Ecto neural progenitor cell (in vitro differentiated cells): ENCODE results near the gene HACD1.
A peak's percentile ranks its signal among the peaks of the same experiment; 100 is the strongest.

Source experiments
- DNase-seq: peaks from one replicate; pipeline ENCODE4 v3.0.0-alpha.2; 2018; ENCODE audit warnings: low spot score

Gene HACD1, protein sequence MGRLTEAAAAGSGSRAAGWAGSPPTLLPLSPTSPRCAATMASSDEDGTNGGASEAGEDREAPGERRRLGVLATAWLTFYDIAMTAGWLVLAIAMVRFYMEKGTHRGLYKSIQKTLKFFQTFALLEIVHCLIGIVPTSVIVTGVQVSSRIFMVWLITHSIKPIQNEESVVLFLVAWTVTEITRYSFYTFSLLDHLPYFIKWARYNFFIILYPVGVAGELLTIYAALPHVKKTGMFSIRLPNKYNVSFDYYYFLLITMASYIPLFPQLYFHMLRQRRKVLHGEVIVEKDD

DNA sequence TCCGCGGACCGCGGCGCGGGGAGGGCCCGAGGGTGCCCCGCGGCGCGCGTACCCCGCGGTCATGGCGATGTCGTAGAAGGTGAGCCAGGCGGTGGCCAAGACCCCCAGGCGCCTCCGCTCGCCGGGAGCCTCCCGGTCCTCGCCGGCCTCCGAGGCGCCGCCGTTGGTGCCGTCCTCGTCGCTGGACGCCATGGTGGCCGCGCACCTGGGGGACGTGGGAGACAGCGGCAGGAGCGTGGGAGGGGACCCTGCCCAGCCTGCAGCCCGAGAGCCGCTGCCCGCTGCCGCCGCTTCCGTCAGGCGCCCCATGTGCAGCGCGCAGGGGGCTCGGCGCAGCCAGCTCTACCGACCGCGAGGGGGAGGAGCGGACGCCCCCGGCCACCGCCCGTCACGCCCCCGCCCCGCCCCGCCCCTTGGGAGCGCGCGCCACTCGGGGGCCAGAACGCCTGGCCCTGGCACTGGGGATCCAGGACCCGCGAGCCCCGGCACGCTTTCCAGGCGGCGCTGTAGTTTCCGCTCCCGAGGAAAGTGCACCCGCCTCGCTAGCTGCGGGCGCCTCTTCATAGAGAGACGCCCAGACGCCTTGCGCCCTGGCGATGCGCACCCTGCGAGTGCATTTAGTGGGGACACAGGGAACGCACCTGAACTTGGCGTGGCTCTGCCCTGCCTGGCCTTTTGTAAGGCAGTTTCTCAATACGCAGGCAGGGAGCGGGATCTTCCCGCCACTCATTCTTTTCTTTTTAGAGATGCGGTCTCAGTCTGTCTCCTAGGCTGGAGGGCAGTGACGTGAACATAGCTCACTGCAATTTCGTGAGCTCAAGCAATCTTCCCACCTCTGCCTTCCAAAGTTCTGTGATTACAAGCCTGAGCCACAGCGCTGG lies at the start of gene HACD1:
Gene HACD1, minus strand, starts transcription at position 344 of the 881 bp plus-strand sequence. Its CDS starts 35 bp downstream, at position 309.
- DNase-seq, result peak; percentile 85

DNA sequence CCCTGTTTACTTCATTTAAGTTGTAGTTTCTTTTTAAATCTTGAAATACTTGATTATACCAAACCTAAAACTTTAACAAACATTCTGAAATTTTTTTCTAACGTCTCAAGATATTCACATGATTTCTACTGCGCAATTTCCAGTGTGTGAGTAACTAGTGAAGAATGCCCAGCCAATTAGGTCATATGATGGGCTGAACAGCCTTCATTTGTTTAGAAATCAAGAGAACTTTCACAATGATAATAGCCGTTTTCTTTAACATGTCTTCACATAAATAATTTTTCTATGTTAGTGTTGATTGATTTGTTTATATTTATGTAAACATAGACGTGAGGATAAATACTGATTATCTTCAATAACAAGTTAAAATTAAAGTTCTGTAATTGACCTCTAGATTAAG lies 48.6 kb upstream of the HACD1 start:
- no peak for DNase-seq

DNA sequence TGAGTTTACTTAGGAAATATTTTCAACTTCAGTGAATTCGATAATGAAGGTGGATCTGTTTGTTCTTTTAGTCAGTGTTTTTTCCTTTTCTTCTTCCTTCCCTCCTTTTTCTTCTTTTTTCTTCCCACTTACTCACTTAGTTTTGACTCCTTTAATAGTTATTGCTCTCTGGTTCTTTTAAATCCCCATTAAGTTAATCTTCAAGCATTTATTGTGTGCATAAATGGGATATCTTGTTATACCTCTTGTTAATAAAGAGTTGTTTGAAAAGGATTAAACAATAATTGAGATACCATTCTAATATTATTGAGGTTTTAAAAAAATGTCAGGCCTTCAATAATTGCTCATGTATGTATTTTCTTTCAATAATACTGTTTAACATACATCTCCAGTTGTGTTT lies 46.3 kb upstream of the HACD1 start:
- DNase-seq, result no peak

DNA sequence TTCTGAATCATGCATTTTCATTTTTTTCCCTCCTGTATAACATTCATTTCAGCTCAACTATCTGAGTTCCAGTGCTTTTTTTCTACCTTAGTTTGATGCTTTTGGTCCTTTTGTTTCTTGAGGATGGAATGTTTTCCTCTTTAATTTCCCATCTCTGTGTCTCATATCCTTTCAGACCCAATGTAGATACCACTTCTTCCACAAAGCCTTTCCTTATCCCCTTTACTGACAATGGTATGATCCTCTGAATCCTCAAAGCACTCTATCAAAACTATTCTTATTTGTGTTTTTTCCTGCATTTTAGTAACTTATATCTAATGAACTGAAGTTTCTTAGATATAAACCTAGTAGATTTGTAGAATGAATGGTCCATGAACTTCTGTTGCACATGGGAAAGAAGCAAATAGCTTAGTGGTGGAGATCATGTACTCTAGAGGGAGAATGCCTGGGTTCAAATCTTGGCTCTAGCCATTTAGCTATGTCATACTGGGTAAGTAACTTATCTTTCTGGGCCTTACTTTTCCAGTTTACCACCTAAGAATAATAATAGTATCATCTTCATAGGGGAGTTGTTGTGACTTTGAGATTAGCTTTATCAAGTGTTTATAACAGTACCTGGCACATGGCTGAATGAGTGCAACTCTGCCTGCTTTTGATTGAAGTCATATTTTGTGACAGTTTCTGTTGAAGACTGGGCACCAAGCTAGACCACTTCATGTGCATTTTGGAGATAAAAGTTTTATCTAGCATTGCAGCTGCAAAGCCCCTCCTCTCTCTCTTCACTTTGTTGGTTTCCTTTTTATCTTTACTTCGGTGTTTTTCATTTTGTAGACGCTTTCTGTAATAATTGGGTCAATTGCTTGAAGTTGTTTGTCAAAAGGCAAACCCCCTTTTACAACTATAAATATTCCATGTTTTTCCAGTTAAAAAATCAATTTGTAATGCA lies 45.3 kb upstream of the HACD1 start:
- no peak for DNase-seq

DNA sequence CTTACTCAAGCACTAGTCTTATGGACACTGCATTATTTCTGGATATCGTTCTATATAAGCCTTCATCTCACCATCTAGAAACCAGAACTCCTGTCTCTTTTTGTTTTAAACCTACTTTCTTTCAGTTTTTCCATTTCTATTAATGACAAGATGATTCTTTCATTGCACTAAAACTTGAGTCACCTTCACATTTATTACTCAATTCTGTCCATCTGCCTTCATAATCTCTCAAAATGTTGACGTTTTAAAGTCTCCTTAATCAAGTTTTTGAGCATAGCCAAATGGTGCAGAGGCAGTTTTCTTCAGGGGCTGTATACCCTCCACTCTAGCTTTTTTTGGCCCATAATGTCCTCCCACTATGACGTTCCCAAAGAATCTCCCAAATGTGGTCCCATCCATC lies 44.3 kb upstream of the HACD1 start:
- no peak for DNase-seq

DNA sequence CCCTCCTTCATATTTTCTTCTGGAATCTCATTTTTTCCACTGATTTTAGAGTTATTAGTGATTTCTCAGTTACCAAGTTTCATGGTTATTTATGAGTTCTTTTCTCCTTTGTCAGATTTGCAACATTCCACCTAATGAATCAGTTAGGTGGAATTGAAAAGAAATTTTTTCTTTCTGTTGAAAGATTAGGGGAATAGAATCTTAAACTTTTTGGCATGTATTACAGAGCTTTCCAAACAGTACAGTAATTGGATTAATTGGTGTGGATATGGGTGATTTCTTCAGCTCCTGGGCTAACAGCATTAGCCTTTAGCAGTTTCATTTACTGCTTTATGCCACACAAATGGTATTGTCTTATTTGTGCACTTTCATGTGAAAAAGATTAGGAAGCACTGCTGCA lies 43.7 kb upstream of the HACD1 start:
- no peak for DNase-seq

DNA sequence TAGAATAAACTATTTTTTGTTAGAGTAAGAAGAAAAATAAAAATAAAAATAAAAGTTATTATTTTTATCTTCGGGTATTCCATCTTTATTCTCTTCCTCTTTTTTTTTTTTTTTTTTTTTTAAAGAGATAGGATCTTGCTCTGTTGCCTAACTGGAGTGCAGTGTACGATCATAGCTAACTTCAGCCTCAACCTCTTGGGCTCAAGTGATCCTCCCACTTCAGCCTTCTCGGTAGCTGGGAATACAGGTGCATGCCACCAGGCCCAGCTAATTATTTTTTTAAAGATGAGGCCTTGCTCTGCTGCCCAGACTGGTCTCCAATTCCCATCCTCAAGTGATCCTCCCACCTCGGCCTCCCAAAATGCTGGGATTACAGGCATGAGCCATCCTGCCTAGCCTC lies 42.2 kb upstream of the HACD1 start:
- DNase-seq, result no peak

DNA sequence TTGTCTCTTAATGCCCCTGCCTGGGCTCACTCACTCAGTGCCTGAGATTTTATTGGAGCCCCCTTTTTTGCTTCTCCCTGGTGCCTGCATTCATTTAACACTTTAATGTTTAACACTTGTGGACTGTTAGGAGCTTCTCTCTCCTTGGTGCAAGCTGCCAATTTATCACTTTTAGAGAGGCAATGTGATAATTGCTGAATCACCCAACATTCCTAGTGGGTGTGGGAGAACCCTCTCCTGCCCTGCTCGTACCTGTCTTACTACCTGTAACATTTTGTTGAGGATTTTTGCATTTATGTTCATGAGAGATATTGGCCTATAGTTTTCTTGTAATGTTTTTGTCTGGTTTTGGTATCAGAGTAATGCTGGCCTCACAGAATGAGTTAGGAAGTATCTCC lies 39.9 kb upstream of the HACD1 start:
- DNase-seq, result no peak

DNA sequence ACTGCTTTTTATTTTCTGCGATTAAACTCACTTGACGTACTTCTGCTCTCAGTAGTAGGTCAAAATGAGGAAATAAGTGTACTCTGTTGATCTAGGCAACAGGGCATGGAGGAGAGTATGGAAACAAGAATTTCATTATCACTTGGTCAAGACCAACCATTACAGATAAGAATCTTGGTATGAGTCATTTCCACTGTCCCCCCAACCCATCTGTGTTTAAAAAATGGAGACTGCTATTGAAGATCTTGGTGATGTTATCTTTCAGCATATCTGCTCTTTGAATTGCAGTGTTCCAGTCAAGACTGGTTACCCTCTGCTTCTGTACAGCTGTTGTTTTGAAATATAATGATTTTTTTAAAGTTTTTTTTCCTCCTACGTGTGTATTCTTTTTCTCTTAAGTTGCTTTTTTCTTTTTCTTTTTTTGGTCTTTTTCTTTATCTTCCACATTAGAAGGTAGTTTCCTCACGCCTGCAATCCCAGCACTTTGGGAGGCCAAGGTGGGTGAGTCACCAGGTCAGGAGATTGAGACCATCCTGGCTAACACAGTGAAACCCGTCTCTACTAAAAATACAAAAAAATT lies 38.5 kb upstream of the HACD1 start:
- DNase-seq, result no peak

DNA sequence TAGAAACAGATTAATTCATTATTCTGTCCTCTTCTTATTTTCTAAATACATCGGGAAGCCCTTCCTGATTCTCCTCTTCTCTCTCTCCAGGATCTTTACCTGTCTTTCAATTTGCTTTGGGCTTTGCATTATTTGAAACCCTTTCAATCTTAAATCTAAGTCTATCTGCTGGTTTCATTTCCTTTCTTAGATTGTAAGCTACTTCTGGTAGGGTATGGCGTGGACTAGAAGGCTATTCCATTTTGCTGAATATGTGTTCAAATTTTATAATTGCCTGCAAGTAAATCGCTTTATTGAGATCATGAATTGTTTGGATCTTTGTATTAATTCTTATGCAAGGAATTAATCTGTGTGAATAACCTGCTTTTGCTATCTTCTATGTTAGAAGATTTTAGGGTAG lies 37.8 kb upstream of the HACD1 start:
- no peak for DNase-seq

DNA sequence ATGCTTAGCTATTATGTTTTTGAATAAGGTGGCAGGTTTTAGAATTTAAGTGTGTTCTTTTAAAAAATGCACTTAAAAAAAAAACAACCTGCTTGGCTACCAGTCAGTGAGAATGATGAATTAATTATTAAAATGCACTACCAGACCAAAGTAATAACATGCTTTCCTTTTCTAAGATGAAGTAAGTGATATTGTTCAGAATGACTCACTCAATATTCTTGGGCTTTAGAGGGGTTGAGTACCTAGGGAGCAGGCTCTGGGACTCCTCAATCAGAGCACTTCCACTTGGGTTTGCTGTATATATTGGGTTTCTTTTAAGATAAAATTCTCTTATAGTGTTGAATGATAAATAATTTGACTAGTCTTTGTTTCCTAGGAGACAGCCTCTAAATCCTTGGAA lies 35.4 kb upstream of the HACD1 start:
- no peak for DNase-seq

DNA sequence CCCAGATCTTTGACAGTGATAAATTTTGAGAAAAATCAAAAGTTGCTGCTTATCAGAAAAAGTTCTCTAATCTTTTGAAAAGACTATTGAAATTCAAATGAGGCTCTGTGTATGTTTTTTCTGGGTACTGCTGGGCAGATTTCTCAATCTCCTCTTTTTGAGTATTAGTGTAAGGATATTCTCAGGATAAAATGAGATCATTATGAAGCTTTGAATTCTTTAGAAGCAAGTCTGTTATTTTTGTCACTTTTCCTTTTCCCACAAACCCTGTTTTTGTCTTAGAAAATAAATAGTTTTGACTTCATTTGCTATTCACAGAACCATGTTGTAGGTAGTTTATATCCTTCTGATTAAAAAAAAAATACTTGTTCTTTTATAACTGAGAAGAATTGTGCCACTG lies 34.7 kb upstream of the HACD1 start:
- no peak for DNase-seq

DNA sequence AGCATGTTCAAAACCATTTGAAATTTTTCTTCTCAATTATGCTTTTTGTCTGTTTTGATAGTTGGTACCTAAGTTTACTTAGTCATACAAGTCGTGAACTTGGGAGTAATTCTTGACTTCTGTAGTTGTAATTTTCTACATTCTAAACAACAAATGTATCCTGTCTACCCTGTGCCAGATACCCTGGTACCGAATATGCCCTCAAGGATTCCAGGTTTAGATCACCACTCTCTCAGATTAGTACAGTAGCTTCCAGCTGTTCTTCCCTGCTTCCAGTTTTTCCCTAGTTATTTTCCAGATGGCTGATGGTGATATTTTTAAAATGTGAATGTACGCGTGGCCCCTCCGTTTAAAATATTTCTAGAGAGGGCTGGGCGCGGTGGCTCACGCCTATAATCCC lies 33.2 kb upstream of the HACD1 start:
- DNase-seq, result no peak

DNA sequence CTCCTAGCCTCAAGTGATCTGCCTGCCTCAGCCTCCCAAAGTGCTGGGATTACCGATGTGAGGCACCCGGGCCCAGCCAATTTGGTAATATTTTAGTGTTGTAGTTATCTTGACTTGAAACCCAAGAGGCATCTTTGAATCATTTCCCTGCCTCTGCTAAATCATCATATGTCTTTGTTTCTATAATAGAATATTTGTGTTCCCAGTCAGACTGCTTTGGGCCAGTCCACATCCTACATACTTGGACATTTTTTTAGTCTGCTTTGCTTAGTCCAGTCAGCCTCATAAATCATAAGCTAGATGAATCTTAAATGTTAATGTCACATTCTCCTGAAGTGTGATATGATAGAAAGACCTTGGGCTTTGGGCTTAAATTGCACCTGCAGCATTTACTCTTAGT lies 32.7 kb upstream of the HACD1 start:
- no peak for DNase-seq

DNA sequence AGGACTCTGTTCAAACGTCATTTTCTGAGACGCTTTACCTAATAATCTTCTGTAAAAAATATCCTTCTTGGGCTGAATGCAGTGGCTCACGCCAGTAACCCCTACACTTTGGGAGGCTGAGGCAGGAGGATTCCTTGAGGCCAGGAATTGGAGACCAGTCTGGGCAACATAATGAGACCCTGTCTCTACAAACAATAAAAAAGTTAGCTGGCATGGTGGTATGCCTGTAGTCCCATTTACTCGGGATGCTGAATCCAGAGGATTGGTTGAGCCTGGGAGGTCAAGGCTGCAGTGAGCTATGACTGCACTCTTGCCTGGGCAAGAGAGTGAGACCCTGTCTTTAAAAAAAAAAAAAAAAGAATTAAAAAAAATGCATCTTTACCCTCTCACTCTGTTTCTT lies 31.9 kb upstream of the HACD1 start:
- no peak for DNase-seq

DNA sequence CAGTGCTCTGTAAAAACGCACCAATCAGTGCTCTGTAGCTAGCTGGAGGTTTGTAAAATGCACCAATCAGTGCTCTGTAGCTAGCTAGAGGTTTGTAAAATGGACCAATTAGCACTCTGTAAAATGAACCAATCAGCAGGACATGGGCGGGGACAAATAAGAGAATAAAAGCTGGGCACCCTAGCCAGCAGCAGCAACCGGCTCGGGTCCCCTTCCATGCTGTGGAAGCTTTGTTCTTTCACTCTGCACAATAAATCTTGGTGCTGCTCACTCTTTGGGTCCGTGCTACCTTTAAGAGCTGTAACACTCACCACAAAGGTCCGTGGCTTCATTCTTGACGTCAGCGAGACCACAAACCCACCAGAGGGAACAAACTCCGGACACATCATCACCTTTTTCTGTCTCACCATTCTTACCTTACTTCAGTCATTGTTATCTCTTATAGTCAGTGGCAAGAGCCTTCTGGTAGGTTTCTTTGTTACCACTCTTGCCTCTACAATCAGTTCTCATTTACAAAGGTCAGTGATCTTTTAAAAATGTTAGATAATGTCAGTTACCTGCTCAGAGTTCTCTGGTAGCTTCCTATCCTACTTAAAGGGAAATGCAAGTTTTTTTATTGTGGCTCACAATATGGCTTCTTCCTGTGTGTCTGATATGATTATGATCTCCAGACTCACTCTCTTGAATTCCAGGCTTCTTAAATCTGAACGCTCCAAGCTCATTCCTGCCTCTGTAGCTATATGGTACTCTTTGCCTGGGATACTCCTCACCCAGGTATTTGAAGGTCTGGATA lies 31.3 kb upstream of the HACD1 start:
- DNase-seq, result no peak

DNA sequence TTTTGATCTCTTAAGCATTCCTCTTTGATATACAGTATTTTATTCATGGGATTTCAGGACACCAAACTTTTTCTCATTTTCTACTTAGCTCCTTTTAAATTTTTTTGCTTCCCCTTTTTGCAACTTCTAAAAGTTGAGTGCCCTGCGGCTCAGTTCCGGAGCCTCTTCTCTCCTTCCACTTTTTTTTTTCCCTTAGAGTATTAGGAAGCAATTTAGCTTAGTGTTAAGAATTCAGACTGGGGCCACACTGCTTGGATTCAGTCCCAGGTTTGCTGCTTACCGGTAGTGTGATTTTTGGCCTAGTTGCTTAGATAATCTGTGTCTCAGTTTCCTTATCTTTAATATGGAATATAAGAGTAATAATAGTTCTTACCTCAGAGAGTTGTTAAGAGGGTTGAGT lies 30.2 kb upstream of the HACD1 start:
- no peak for DNase-seq

DNA sequence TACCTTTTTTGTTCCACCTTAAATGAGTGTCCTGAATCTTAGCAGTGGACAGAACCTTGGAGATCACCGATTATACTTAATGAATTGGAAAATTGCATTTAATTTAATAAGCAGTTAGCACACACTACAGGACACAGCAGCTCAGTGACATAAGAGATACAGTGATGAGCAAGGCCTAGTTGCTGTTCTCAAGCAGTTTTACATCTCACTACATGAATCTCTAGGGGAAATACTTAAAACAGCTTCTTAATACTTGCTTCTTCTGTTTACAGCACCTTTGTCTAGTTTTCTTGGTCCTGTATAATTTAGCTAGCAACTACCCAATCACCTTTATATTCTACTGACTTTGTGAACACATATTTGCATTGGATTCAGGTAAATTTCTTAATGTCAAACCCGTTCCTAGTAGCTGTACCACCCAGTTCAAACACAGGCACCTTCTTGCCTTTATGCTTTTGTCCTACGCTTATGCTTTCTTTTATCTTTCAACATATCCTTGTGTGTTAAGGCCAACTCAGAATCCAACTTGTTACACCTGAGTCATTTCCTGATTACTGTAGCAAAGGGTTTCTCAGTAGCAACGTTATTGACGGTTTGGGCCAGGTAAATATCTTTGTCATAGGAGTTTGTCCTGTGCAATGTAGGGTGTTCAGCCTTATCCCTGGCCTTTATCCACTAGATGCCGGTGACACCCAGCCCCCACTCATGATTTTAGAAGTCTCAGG lies 28.6 kb upstream of the HACD1 start:
- no peak for DNase-seq

DNA sequence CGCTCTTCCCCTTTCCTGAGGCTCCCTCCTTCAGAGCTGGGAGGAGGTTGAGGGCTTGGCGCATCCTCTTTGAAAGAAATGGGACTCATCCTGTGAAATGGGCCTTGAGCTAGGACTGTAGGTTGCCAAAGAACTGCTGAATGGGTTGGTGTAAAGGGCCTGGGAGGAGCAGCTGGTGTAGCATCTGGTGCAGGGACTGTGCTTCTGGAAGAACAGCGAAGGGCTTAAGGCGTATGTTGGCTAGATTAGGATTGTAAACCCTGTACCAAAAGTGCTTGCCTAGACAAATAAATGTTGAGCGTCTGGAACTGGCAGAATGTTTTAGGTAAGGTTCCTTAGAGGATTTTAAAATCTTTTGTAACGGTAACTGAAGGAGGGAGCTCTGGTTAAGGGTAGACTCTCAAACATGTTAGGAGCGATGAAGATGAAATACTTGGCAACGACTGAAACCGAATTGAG lies 27.3 kb upstream of the HACD1 start:
- no peak for DNase-seq

DNA sequence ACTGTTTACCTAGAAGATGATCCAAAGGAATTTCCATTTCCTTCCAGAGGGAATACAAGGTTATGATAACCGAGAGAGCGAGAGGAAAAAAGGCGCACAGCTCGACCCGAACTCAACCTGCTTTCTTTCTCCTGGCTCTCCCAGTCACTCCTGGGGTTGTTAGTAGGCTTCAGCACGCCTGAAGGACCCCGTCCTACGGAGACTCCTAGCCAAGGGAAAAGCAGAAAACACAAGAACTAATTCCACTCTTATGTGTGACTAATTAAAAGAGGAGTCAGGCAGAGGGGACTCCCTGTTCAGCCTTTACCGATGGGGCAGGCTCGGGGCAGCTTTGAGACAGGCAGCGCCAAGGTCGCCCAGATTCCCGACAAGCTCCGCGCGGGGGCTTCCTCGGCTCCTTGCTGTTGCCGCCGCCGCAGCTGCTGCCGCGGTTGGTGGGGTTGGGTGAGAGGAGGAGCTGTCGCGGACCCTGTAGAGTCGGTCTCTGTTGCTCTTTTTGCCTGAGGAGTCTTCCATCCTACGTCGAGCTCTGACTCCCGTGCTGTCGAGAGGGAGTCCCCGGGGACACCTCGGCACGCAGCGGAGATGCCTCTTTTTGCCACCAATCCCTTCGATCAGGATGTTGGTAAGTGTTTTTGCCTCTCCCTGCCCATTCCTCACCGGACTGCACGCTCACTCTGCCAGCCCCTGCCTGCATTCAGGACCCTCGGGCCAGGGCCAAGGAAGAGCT lies 26.7 kb upstream of the HACD1 start, which contains the start of gene STAM:
Gene STAM, plus strand, starts transcription at position 397 of the 730 bp plus-strand sequence. Its CDS starts 189 bp downstream, at position 586.
- DNase-seq, result peak; percentile 94
